GM23338 (cell line): ENCODE data around the gene CD38. TPM values are rescaled to one million over a fixed set of nuclear protein-coding genes. Genes with fewer than 3 reads are reported as not detected.

Source experiments
- ATAC-seq: fragments of 200-7000 bp; cut with Tn5 transposase; 3 replicates; pipeline ENCODE4 v1.9.1; 2020
- DNase-seq: peaks from one replicate; pipeline ENCODE4 v3.0.0-alpha.2; 2015; ENCODE audit warnings: low spot score
- H2AFZ ChIP-seq: fragments of 200-600 bp; sonication (generic); 2 replicates; pipeline ENCODE4 v1.8.0; 2016; ENCODE audit warnings: antibody characterized with exemption, mild to moderate bottlenecking, moderate library complexity
- H3F3A ChIP-seq: fragments of 200-600 bp; sonication (generic); replicated peaks from 2 replicates; pipeline ENCODE4 v1.8.0; 2017; ENCODE audit warnings: antibody characterized with exemption, mixed run types, low read depth
- H3K27ac ChIP-seq: fragments of 200-600 bp; sonication (generic); 2 replicates; pipeline ENCODE4 v1.6.1; 2016; ENCODE audit warnings: low read depth
- H3K27me3 ChIP-seq: fragments of 200-600 bp; sonication (generic); 2 replicates; pipeline ENCODE4 v1.8.0; 2016; ENCODE audit warnings: mild to moderate bottlenecking, mixed run types, moderate library complexity; ENCODE audit not compliant: insufficient read depth
- H3K36me3 ChIP-seq: fragments of 200-600 bp; sonication (generic); 2 replicates; pipeline ENCODE4 v1.8.0; 2016; ENCODE audit warnings: mild to moderate bottlenecking; ENCODE audit not compliant: insufficient read depth
- H3K4me1 ChIP-seq: fragments of 200-600 bp; sonication (generic); 2 replicates; pipeline ENCODE4 v1.8.0; 2016; ENCODE audit warnings: mild to moderate bottlenecking, moderate library complexity; ENCODE audit not compliant: insufficient read depth
- H3K4me2 ChIP-seq: fragments of 200-600 bp; sonication (generic); 2 replicates; pipeline ENCODE4 v1.7.1; 2017; ENCODE audit warnings: mixed run types
- H3K4me3 ChIP-seq: fragments of 200-600 bp; sonication (generic); 2 replicates; pipeline ENCODE4 v1.6.1; 2016; ENCODE audit warnings: mixed run types
- H3K79me2 ChIP-seq: fragments of 200-600 bp; sonication (generic); replicated peaks from 2 replicates; pipeline ENCODE4 v1.8.0; 2017; ENCODE audit warnings: mild to moderate bottlenecking; ENCODE audit not compliant: insufficient read depth
- H3K9me2 ChIP-seq: fragments of 200-600 bp; sonication (generic); 2 replicates; pipeline ENCODE4 v1.8.0; 2017; ENCODE audit not compliant: insufficient read depth
- H4K20me1 ChIP-seq: fragments of 200-600 bp; sonication (generic); replicated peaks from 2 replicates; pipeline ENCODE4 v1.8.0; 2017; ENCODE audit warnings: mild to moderate bottlenecking; ENCODE audit not compliant: insufficient read depth
- H3K27ac Mint-ChIP-seq: 2 replicates; pipeline ENCODE4 v1.8.0; 2020; ENCODE audit warnings: inconsistent platforms, mild to moderate bottlenecking, moderate library complexity, mixed read lengths
- H3K27me3 Mint-ChIP-seq: 3 replicates; pipeline ENCODE4 v1.8.0; 2022; ENCODE audit warnings: low read depth, mild to moderate bottlenecking, moderate library complexity, mixed read lengths, inconsistent platforms; ENCODE audit not compliant: insufficient read depth, poor library complexity
- H3K36me3 Mint-ChIP-seq: 3 replicates; pipeline ENCODE4 v1.8.0; 2021; ENCODE audit warnings: low read depth, mild to moderate bottlenecking, inconsistent platforms, moderate library complexity, mixed read lengths
- H3K4me1 Mint-ChIP-seq: 3 replicates; pipeline ENCODE4 v1.8.0; 2020; ENCODE audit warnings: mild to moderate bottlenecking, inconsistent platforms, mixed read lengths
- H3K4me3 Mint-ChIP-seq: 3 replicates; pipeline ENCODE4 v1.8.0; 2021; ENCODE audit warnings: moderate library complexity, mild to moderate bottlenecking, inconsistent platforms, mixed read lengths
- H3K9me3 Mint-ChIP-seq: 3 replicates; pipeline ENCODE4 v1.8.0; 2020; ENCODE audit warnings: moderate library complexity, mild to moderate bottlenecking, inconsistent platforms, mixed read lengths
- EZH2 ChIP-seq: fragments of 200-600 bp; sonication (generic); IDR thresholded peaks from one replicate; pipeline ENCODE4 v1.8.0; 2017; ENCODE audit warnings: antibody characterized with exemption, mild to moderate bottlenecking, low read depth; ENCODE audit not compliant: unreplicated experiment
- EZH2phosphoT487 ChIP-seq: fragments of 200-600 bp; sonication (generic); IDR thresholded peaks from one replicate; pipeline ENCODE4 v1.8.1; 2018; ENCODE audit warnings: antibody characterized with exemption; ENCODE audit not compliant: unreplicated experiment
- POLR2AphosphoS5 ChIP-seq: IDR thresholded peaks from 2 replicates; pipeline ENCODE4 v1.6.1; 2016; ENCODE audit warnings: antibody characterized with exemption, low read depth
- STAT1 ChIP-seq: IDR thresholded peaks from one replicate; pipeline ENCODE4 v1.6.1; 2016; ENCODE audit warnings: antibody characterized with exemption; ENCODE audit not compliant: unreplicated experiment
- ZNF114 ChIP-seq: fragments of 250-450 bp; sonication (Bioruptor Pico); IDR thresholded peaks from 2 replicates; pipeline ENCODE4 v1.5.0; 2020; ENCODE audit warnings: mild to moderate bottlenecking, moderate library complexity
- ZNF331 ChIP-seq: fragments of 250-450 bp; sonication (Bioruptor Pico); IDR thresholded peaks from 2 replicates; pipeline ENCODE4 v1.5.0; 2020; ENCODE audit warnings: low read depth, mild to moderate bottlenecking, moderate library complexity
- polyA plus RNA-seq: library from polyadenylated mRNA; unstranded; fragments of >200 nt; fragmentation: Nextera tagmentation; extraction: Ambion mirVana; gene quantifications from 2 replicates; pipeline ENCODE4 v1.2.1, GENCODE V29; 2016
- total RNA-seq: library from RNA; depleted of rRNA; stranded (reverse); fragments of >200 nt; shearing (Covaris generic); gene quantifications from 2 replicates; pipeline ENCODE4 v1.2.3, GENCODE V29; 2014
- TF ChIP-seq, protein P1 (sequence below): IDR thresholded peaks from one replicate; pipeline ENCODE4 v1.6.1; 2018; ENCODE audit warnings: antibody characterized with exemption; ENCODE audit not compliant: unreplicated experiment
- TF ChIP-seq, protein P2 (sequence below), 2 experiments: fragments of 200-600 bp in 1 of 2; sonication (generic) in 1 of 2; conservative IDR thresholded peaks; 2 replicates each; pipeline versions ENCODE4 v1.5.1 to v1.6.1; 2016 to 2017; ENCODE audit warnings: antibody characterized with exemption in 2 of 2, low read depth in 2 of 2, mild to moderate bottlenecking in 2 of 2, moderate library complexity in 1 of 2
- TF ChIP-seq, protein P3 (sequence below): IDR thresholded peaks from 2 replicates; pipeline ENCODE4 v1.6.1; 2016; ENCODE audit warnings: antibody characterized with exemption

CD38 gene
- total and polyA plus RNA-seq, 2 experiments from 2014 or later: 0.17 to 0.24 TPM

DNA sequence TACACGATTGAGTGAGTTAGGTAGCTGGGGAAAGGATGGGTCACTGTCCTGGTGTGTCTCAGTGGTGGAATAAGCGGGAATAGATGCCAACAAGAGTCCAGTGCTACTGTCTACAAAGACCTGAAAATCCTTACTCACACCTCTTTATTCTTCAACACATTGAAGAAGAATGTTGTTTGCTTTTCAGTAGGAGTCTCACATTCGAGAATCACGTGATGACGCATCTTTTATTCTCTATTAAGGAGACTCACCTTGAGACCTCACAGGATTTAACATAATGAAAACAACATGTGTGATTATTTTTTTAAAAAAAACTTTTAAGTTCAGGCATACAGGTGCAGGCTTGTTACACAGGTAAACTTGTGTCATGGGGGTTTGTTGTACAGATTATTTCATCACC, 75.2 kb downstream of the CD38 start:
- no peaks in the 10 kb centered on the region for H3K27me3 ChIP-seq
- Mint-ChIP-seq H3K27me3 (peaks cover 3% of the 10 kb centered on the region), H3K27ac (no peak overlapping the region), H3K4me1 (no peaks in the 10 kb centered on the region), H3K9me3 (no peaks in the 10 kb centered on the region), H3K4me3 (no peak overlapping the region), H3K36me3 (no peaks in the 10 kb centered on the region)
- no peaks in the 10 kb centered on the region for H3K4me1 ChIP-seq
- H3K27ac ChIP-seq: no peak overlapping the region
- H3K4me3 ChIP-seq: no peak overlapping the region
- no peaks in the 10 kb centered on the region for H3F3A ChIP-seq
- H3K9me2 ChIP-seq: peaks cover 7% of the 10 kb centered on the region
- no peaks in the 10 kb centered on the region for H3K36me3 ChIP-seq
- H3K4me2 ChIP-seq: no peak overlapping the region
- TF ChIP-seq STAT1: no peak
- no peaks in the 10 kb centered on the region for H4K20me1 ChIP-seq
- no peak for ATAC-seq
- H3K79me2 ChIP-seq: no peaks in the 10 kb centered on the region
- DNase-seq: no peak
- no peak overlapping the region for H2AFZ ChIP-seq

DNA sequence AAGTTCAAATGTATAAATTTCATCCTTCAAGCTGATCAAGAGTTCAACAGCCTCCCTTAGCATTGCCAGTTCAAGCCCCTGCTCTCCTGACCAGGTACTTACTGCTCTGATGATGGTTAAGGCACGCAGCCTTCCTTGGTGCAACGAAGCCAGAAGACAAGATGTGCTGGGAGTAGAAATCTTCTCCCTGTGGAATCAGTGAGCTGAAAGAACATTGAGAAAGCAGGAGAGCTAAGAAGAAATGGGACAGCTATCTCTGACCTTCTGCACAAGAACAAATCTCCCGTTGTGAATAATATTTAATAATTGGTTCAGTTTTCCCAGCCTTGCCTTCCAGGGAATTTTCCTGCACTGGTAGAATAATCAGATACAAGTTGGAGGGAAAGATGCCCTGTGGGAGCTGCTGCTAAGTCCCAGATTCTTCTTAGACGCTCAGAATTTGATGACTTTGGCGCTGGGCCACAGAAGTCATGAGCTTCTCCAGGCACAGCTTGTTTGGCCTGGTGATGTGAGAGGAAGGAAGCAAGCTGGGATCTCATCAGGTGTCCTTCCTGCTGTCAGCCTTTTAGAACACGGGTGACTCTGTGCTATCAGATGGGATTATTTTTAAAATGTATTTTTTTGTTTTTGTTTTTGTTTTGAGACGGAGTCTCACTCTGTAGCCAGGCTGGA, 77.8 kb downstream of the CD38 start:
- peaks cover 7% of the 10 kb centered on the region for H3K9me2 ChIP-seq
- no peaks in the 10 kb centered on the region for H3F3A ChIP-seq
- no peak overlapping the region for H3K4me2 ChIP-seq
- H3K4me1 ChIP-seq: no peaks in the 10 kb centered on the region
- no peaks in the 10 kb centered on the region for H4K20me1 ChIP-seq
- H3K36me3 ChIP-seq: no peaks in the 10 kb centered on the region
- peaks cover 3% of the 10 kb centered on the region for H3K27me3 Mint-ChIP-seq
- H3K27ac Mint-ChIP-seq: no peak overlapping the region
- H3K79me2 ChIP-seq: no peaks in the 10 kb centered on the region
- H3K36me3 Mint-ChIP-seq: no peaks in the 10 kb centered on the region
- no peak overlapping the region; the same call in 1 of the 2 replicates for H2AFZ ChIP-seq
- ATAC-seq: no peak
- H3K9me3 Mint-ChIP-seq: no peaks in the 10 kb centered on the region
- no peak overlapping the region for H3K27ac ChIP-seq
- no peak for DNase-seq
- no peaks in the 10 kb centered on the region for H3K4me1 Mint-ChIP-seq
- H3K4me3 Mint-ChIP-seq: no peak overlapping the region
- H3K27me3 ChIP-seq: no peaks in the 10 kb centered on the region
- H3K4me3 ChIP-seq: no peak overlapping the region
- TF ChIP-seq, protein P1, sequence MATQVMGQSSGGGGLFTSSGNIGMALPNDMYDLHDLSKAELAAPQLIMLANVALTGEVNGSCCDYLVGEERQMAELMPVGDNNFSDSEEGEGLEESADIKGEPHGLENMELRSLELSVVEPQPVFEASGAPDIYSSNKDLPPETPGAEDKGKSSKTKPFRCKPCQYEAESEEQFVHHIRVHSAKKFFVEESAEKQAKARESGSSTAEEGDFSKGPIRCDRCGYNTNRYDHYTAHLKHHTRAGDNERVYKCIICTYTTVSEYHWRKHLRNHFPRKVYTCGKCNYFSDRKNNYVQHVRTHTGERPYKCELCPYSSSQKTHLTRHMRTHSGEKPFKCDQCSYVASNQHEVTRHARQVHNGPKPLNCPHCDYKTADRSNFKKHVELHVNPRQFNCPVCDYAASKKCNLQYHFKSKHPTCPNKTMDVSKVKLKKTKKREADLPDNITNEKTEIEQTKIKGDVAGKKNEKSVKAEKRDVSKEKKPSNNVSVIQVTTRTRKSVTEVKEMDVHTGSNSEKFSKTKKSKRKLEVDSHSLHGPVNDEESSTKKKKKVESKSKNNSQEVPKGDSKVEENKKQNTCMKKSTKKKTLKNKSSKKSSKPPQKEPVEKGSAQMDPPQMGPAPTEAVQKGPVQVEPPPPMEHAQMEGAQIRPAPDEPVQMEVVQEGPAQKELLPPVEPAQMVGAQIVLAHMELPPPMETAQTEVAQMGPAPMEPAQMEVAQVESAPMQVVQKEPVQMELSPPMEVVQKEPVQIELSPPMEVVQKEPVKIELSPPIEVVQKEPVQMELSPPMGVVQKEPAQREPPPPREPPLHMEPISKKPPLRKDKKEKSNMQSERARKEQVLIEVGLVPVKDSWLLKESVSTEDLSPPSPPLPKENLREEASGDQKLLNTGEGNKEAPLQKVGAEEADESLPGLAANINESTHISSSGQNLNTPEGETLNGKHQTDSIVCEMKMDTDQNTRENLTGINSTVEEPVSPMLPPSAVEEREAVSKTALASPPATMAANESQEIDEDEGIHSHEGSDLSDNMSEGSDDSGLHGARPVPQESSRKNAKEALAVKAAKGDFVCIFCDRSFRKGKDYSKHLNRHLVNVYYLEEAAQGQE: no peak
- TF ChIP-seq, protein P2, sequence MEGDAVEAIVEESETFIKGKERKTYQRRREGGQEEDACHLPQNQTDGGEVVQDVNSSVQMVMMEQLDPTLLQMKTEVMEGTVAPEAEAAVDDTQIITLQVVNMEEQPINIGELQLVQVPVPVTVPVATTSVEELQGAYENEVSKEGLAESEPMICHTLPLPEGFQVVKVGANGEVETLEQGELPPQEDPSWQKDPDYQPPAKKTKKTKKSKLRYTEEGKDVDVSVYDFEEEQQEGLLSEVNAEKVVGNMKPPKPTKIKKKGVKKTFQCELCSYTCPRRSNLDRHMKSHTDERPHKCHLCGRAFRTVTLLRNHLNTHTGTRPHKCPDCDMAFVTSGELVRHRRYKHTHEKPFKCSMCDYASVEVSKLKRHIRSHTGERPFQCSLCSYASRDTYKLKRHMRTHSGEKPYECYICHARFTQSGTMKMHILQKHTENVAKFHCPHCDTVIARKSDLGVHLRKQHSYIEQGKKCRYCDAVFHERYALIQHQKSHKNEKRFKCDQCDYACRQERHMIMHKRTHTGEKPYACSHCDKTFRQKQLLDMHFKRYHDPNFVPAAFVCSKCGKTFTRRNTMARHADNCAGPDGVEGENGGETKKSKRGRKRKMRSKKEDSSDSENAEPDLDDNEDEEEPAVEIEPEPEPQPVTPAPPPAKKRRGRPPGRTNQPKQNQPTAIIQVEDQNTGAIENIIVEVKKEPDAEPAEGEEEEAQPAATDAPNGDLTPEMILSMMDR (conservative IDR thresholded peaks at IDR 0.05; ENCODE audit: low read depth in 2 of 2): no peak
- no peak for TF ChIP-seq ZNF114 (CRISPR knock-in tag)
- TF ChIP-seq, protein P3, sequence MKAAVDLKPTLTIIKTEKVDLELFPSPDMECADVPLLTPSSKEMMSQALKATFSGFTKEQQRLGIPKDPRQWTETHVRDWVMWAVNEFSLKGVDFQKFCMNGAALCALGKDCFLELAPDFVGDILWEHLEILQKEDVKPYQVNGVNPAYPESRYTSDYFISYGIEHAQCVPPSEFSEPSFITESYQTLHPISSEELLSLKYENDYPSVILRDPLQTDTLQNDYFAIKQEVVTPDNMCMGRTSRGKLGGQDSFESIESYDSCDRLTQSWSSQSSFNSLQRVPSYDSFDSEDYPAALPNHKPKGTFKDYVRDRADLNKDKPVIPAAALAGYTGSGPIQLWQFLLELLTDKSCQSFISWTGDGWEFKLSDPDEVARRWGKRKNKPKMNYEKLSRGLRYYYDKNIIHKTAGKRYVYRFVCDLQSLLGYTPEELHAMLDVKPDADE: no peak
- no peak for TF ChIP-seq POLR2AphosphoS5
- TF ChIP-seq EZH2phosphoT487: no peak
- no peak for TF ChIP-seq ZNF331 (CRISPR knock-in tag)
- TF ChIP-seq EZH2: no peak
